Left colon (tissue), 2 donors: ENCODE measurements around the gene HMGN5. TPM values are rescaled to one million over a fixed set of nuclear protein-coding genes. Genes with fewer than 3 reads are reported as not detected.

Experiments
- ATAC-seq: fragments of 200-7000 bp; cut with Tn5 transposase; one replicate; pipeline ENCODE4 v1.9.1; 2020; ENCODE audit warnings: mild to moderate bottlenecking, moderate library complexity
- DNase-seq, 2 donors: peaks; one replicate each; pipeline ENCODE4 v3.0.0-alpha.2; 2020
- intact Hi-C, 2 donors: fragments of 100-400 bp; cut with DNase I in 1 of 2; cut with micrococcal nuclease in 1 of 2; formaldehyde crosslinking; loops; one replicate each; pipeline versions ENCODE4 v1.11.2 to v1.14.0; 2022; cut with DNase I, micrococcal nuclease
- total RNA-seq, 2 donors: library from RNA; stranded (reverse); fragmentation: NEBNext Ultra II Directional; extraction: Animal tissue kit (Norgen Biotek cat#: 25700); gene quantifications; one replicate each; pipeline ENCODE4 v1.2.1, GENCODE V29; 2021
- donor health status: DM: no; HTN: no; CAD: no.
- donor health status: DM: yes; HTN: yes; CAD: no.

HMGN5 gene
- total RNA-seq, 2 donors from 2014 or later, result 4.2 to 4.5 TPM

DNA sequence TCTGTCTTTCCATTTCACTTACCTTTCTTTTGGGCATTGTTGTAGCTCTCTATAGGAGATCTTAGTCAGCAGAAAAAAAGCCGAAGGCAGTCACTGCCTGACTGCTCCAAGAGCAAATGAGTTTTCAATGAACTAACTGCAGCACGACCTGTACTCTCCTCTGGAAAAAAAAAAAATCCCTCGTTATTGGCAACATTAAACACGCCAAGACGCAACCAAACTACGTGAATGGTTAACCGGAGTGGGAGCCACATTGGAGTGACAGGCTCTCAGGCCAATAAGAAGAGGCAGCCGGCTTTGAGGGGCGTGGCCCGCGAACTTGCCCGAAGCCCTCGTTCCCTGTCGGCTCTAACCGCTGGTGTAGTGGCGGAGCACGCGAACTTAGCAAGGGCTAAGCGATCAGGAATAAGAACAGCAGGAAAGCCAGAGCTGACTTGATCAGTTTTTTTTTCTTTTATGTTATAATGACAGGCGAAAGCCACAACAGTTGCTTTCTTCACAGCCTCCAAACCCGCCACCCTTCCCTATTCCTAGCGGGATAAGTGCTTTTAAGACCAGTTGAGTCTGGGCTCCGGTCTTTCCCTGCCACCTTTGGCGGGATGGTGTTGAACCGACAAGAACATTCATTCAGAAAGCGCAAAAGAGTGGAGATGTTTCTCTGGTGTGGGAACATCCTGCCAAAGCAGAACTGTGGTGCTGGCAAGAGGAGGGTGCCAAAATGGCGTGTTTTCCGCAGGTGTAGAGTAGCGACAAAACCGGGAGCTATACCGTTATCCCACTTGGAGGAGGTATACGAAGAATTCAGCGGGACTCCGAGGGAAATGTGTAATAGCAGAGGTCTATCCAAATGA lies 80.0 kb downstream of the HMGN5 start:
- intact Hi-C loops, result no loop called here
- peak; percentile 87 to 88 for DNase-seq
- peak; percentile 99 for ATAC-seq

- DNase-seq, result peak in 1 of 2 donors; percentile 40
- peak; percentile 76 for ATAC-seq
- intact Hi-C loops, result no loop called here
These were observed 80.8 kb downstream of the HMGN5 start for GRCh38 chrX:81120936-81121371.

GRCh38 chrX:81120258-81120935 lies 81.3 kb downstream of the HMGN5 start:
- DNase-seq (no peak), ATAC-seq (peak; percentile 18)
- intact Hi-C loops, result no loop called here

- intact Hi-C loops, result no loop called here
- ATAC-seq (no peak), DNase-seq (no peak)
These were observed 87.0 kb downstream of the HMGN5 start for GRCh38 chrX:81114757-81115156.

DNA sequence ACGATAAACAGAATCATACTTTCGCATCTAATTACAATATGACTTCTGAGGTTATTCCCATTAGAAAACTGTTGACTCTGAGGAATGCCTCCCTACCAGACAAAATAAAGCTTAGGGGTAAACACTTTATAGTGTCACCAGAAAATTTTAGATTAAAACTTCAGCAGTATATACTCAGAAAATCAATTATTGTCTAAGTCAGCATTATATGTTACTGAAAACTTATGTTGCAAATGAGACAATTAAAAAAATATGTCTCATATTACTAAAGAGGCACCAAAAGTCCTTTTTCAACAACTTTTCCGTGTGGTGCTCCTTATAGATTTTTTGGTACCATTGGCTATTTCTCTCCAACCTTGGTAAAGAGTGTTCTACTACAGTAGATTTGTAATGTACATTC lies 91.4 kb downstream of the HMGN5 start:
- DNase-seq (no peak), ATAC-seq (no peak)
- intact Hi-C loops, result no loop called here

DNA sequence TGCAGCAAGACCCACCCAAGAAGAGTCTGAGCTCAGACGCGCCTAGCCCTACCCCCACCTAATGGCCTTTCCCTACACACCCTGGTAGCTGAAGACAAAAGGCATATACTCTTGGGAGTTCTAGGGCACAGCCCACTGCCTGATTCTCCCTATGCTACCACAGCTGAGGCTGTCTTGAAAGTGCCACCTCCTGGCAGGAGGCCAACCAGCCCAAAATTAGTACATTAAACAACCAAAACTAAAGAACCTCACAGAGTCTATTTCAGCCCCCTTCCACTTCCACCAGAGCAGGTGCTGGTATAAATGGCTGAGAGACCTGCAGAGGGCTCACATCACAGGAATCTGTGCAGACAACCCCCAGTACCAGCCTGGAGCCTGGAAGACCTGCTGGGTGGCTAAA lies 119.1 kb downstream of the HMGN5 start:
- ATAC-seq (no peak), DNase-seq (no peak)
- intact Hi-C loops, result no loop called here

Other genes starting within 250 kb of the HMGN5 start
- 10 to 100 TPM; 55.2 to 87.5 TPM for gene SH3BGRL, start 189 bp upstream of the HMGN5 start, total RNA-seq